HG02970 (cell line): ENCODE data around the gene TSPAN9.

Experiments
- ATAC-seq: cut with Tn5 transposase; IDR thresholded peaks from one replicate; pipeline ENCODE4 v1.9.1; 2021; ENCODE audit warnings: mild to moderate bottlenecking, moderate library complexity, moderate number of reproducible peaks; ENCODE audit not compliant: unreplicated experiment, low FRiP score

The TSPAN9 gene

GRCh38 chr12:3097186-3097804, 20.1 kb downstream of the TSPAN9 start:
- ATAC-seq: no peak

GRCh38 chr12:3097836-3098235, 20.7 kb downstream of the TSPAN9 start:
- ATAC-seq: no peak

DNA sequence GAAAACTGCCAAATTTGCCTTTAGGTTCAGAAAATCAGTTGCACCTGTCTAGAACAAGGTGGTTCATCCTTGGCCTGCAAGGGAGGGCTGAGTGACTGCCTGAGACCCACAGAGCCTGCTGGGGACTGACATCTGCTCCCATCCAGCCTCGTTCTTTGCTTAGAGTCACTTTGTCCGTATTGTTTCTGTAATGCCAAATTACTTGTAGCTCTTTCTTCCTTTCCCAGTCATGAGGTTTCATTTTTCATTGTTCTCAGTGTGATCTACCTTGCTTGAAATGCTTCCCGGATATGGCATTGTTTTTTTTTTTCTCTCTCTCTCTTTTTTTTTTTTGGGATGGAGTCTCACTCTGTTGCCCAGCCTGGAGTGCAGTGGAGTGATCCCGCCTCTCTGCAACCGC, 21.3 kb downstream of the TSPAN9 start:
- ATAC-seq: no peak

DNA sequence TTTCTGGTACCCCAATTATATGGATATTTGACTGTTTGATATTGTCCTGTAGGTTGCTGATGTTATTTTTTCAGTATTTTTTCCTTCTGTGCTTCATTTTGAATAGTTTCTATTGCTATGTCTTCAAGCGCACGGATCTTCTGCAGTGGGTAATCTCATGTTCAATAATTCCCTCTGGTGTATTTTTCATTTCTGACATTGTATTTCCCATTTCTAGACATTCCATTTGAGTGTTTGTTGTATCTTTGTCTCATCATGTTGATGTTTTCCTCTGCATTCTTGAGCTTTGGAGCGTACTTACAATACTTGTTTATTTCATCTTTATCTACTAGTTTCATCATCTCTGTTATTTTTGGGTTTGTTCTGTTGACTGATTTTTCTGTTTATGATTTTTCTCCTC, 22.0 kb downstream of the TSPAN9 start:
- ATAC-seq: no peak

DNA sequence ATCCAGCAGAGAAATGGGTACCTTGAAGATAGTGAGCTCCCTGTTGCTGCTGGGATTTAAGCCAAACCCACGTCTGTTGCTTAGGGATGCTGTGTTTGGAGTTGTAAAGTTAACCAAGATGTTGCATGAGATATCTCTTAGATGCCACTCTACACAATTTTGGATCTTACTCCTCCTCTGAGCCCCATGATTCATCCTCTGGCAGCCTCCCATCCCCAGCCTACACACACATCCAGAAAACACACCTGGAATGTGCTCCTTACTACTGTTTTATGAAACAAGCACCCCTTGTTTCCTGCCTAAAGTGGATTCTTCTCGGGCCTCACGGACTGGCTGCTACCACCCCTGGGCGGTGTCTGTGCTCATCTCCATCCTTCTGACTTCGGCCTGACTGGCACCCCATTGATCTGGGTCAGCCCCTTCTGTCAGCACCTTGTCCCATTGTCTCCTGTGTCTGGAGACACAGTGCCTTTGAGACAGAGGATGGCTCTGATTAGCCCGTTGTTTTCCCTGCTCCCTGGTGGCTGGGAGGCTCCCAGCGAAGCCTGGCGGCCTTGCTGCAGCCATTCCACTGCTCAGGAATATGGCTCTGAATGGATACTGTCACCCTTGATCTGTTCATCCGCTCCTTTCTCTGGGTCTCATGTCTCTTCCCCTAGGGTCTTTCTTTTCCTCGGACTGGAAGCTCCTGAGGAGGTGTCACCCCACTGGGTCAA, 24.3 kb downstream of the TSPAN9 start:
- ATAC-seq: no peak

DNA sequence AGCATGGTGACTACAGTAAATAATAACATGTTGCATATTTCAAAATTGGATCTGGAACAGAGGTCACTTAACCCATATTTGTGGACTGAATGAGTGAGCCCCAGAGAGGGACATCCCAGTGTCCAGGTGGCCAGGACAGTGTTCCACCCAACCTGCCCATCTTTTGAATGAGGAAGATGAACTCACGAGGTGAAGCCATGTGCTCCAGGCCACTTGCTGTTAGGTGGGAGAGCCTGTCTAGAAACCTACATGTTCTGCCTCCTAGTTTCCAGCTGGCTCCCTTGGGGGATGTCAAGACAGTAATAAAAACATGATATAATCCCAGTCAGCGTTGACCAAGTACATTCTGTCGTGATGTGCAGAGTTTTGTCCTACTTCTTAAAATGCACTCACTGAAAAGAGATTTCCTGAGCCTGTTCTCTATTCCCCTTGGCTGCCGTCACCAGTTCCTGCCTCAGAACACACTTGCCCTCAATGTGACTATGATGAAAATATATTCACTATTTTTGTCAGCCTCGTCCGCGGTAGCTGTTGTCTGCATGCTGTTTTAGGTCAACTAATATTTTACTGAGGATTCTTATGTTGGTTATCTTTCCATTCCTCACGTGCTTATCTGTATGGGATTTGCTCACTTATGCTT, 25.7 kb downstream of the TSPAN9 start:
- no peak for ATAC-seq

- no peak for ATAC-seq
Observed at GRCh38 chr12:3103806-3104205, 26.6 kb downstream of the TSPAN9 start.

DNA sequence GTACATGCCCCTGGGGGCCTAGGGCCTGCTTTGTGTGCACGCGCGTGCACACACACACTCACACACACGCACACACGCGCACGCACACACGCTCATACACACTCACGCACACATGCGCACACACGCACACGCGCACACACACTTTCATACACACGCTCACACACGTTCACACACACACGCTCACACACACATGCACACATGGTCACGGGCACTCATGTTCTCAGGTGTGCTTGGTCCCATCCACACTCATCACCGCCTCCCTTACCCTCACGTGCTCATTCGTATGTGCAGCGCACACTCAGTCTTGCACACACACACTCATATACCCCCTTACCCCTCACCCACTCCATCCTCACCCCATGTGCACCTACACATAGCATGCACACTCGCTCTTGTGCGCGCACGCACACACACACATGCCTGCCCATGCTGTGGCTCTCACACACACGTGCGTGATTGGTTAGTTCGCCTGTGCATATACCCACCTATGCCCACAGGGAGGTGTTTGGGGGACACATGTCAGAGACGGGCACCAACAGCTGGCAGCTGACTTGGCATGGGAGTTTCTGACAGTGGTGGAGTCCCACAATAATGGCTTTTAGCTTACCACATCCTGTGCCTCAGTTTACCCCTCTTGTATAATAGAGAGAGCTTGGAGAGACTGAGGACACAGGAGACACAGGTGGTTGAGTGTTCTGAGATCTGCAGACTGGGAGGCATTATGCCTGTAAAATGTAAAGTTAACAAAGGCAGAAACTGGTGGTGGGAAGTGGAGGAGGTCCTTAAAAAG, 28.7 kb downstream of the TSPAN9 start:
- ATAC-seq: no peak

GRCh38 chr12:3106579-3106978, 29.4 kb downstream of the TSPAN9 start:
- no peak for ATAC-seq

DNA sequence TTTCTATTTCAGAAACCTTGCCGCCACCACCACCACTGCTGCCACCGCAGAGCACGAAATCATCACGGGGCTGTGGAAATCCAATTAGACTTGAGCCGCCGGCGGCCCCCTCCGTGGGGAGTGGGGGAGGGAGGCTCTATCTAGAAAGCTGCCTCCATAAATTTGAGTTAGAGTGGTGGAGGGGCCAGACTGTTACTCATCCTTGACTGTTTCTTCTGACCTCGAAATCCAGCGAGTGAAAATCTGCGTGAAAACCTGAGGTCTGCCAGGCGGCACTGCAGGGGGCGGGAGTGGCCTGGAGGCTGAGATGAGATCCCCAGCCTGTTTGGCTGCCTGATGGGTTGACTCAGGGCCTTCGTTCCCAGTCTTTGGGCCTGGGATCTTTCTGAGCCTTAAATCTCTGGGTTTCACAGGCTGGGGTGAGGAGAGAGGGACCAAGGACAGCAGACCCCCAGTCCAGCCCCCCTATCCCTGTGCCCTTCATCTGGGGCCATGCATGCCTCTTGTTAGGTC, 29.9 kb downstream of the TSPAN9 start:
- no peak for ATAC-seq

DNA sequence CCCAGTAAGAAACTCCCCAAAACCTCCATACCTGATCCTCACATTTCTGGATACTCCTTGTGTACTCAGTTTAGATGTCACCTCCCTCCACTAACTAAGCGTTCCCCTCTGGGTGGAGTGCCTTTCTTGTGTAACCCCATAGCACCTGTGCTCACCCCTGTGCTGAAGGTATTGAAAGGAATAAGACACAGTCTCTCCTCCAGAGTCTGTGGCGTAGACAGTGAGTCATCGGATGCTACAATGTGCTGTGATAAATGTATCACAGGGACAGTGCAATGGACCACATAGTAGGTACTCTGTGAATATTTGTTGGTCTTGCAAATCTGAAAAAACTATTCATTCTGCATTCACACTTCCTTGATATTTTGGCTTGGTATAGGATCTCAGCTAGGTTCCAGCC, 30.8 kb downstream of the TSPAN9 start:
- ATAC-seq: no peak

- ATAC-seq: no peak
Observed at GRCh38 chr12:3110578-3110977, 33.4 kb downstream of the TSPAN9 start.

GRCh38 chr12:3113671-3114325, 36.6 kb downstream of the TSPAN9 start:
- ATAC-seq: no peak

- ATAC-seq: no peak
Observed at GRCh38 chr12:3114671-3115070, 37.5 kb downstream of the TSPAN9 start.

- no peak for ATAC-seq
Observed at GRCh38 chr12:3115078-3115477, 37.9 kb downstream of the TSPAN9 start.

GRCh38 chr12:3116106-3116844, 39.1 kb downstream of the TSPAN9 start:
- no peak for ATAC-seq

DNA sequence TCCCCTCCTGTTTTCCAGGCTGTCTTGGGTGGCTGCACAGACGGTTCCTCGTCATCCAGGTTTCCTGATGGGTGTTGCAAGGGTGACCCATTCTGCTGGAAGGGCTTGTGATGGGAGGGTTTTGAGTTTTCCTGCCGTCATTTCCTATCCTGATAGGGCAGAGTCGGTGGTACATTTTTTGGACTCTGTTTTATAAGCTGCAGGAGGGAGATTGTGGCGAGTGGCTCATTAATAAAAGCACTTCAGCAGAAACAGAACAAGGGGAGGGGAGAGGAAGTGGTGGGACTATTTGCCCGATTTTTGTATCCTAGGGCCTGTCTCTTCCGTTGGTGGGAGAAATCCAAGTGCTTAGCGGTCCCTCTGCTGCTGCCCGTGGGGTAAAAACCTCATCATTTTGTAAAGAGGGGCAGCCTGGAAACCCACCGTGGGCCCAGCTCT, 40.0 kb downstream of the TSPAN9 start:
- no peak for ATAC-seq

DNA sequence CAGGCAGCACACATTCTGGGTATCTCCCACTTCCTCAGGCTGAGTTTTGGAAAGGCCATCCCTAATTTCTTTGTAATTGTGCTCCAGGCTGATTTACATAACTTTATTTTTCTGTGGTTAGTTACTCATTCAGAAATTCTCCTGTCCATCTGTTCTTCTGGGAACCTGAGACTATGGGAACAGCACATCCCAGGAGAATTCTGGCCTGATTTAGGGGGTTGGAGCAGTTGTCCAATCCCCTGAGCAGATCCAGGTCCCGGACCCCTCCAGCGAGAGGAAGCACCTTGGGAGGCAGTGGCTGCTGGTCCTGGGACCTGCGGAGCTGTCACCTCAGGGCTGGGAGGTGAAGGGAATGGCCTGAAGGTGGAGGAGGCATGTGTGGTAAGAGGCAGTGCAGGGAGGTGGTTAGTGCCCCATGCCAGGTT, 40.4 kb downstream of the TSPAN9 start:
- no peak for ATAC-seq

GRCh38 chr12:3119192-3119755, 42.1 kb downstream of the TSPAN9 start:
- ATAC-seq: no peak
